IPS DF 6.9 (cell line): ENCODE results near the gene COX7C.

Source experiments
- DNase-seq: peaks from one replicate; pipeline ENCODE4 v3.0.0-alpha.2; 2013; ENCODE audit warnings: low read depth, low spot score
- H3K27ac ChIP-seq: one replicate; pipeline ENCODE4 v1.5.1; 2013; ENCODE audit warnings: low read length, control low read depth
- H3K27me3 ChIP-seq: 2 replicates; pipeline ENCODE4 v1.6.1; 2013; ENCODE audit warnings: mild to moderate bottlenecking, low read length; ENCODE audit not compliant: control insufficient read depth, insufficient read depth
- H3K36me3 ChIP-seq: 2 replicates; pipeline ENCODE4 v1.6.1; 2013; ENCODE audit warnings: low read length; ENCODE audit not compliant: control insufficient read depth, insufficient read depth
- H3K4me1 ChIP-seq: 2 replicates; pipeline ENCODE4 v1.6.1; 2013; ENCODE audit warnings: low read length; ENCODE audit not compliant: control insufficient read depth, insufficient read depth
- H3K4me3 ChIP-seq: 2 replicates; pipeline ENCODE4 v1.5.1; 2013; ENCODE audit warnings: mild to moderate bottlenecking, low read length
- H3K9me3 ChIP-seq: 2 replicates; pipeline ENCODE4 v1.6.1; 2013; ENCODE audit warnings: low read length, inconsistent platforms; ENCODE audit not compliant: control insufficient read depth, insufficient read depth
- WGBS: extraction: QIAGEN DNeasy Blood & Tissue Kit; methylation state at CpG from one replicate; pipeline ENCODE4 v1.1.7; 2013; ENCODE audit warnings: mixed read lengths, missing lambda C conversion rate; ENCODE audit not compliant: insufficient read length, insufficient coverage; 5-methylcytosine and 5-hydroxymethylcytosine counted together

Gene COX7C

GRCh38 chr5:86665984-86666760 is 48.4 kb downstream of the COX7C start:
- no peak overlapping the region for H3K4me3 ChIP-seq
- no peaks in the 10 kb centered on the region for H3K27me3 ChIP-seq
- no peaks in the 10 kb centered on the region for H3K4me1 ChIP-seq
- no peak overlapping the region for H3K27ac ChIP-seq
- no CpG with 5 or more reads among the region's 13 CpGs for WGBS
- H3K9me3 ChIP-seq, result no peaks in the 10 kb centered on the region
- no peaks in the 10 kb centered on the region for H3K36me3 ChIP-seq
- no peak for DNase-seq

- Histone ChIP-seq H3K4me1 (no peaks in the 10 kb centered on the region), H3K9me3 (no peaks in the 10 kb centered on the region), H3K27ac (no peak overlapping the region), H3K4me3 (no peak overlapping the region), H3K27me3 (no peaks in the 10 kb centered on the region), H3K36me3 (no peaks in the 10 kb centered on the region)
- DNase-seq, result no peak
- WGBS, result no CpG with 5 or more reads among the region's 3 CpGs
These were observed 49.2 kb downstream of the COX7C start for GRCh38 chr5:86666981-86667380.
